H1 (cell line): ENCODE measurements around the gene ARHGAP26. TPM values are rescaled to one million over a fixed set of nuclear protein-coding genes. Genes with fewer than 3 reads are reported as not detected.

Source experiments
- CHD1 ChIP-seq: IDR thresholded peaks from 2 replicates; pipeline ENCODE4 v1.6.1; 2012; ENCODE audit warnings: low read depth, low read length, improper control_type of control experiment
- FOSL1 ChIP-seq: IDR thresholded peaks from 2 replicates; pipeline ENCODE4 v1.6.1; 2011; ENCODE audit warnings: mild to moderate bottlenecking, low read depth, low read length, moderate library complexity; ENCODE audit not compliant: insufficient read depth
- GTF2F1 ChIP-seq: IDR thresholded peaks from 2 replicates; pipeline ENCODE4 v1.6.1; 2012; ENCODE audit warnings: low read depth, low read length, improper control_type of control experiment, borderline replicate concordance
- HDAC2 ChIP-seq, 2 experiments: fragments of 300-600 bp in 1 of 2; sonication (generic) in 1 of 2; IDR thresholded peaks; 2 replicates each; pipeline ENCODE4 v1.6.1; 2011 to 2012; ENCODE audit warnings: low read depth in 2 of 2, low read length in 2 of 2, mild to moderate bottlenecking in 2 of 2, moderate library complexity in 2 of 2, borderline replicate concordance in 1 of 2, inconsistent platforms in 1 of 2
- JUND ChIP-seq: IDR thresholded peaks from 2 replicates; pipeline ENCODE4 v1.6.1; 2011; ENCODE audit warnings: mild to moderate bottlenecking, improper control_type of control experiment, low read length
- SRF ChIP-seq: IDR thresholded peaks from 2 replicates; pipeline ENCODE4 v1.6.1; 2011; ENCODE audit warnings: mild to moderate bottlenecking, low read depth, low read length, moderate library complexity
- polyA plus RNA-seq, 7 experiments: library from polyadenylated mRNA; depleted of rRNA in 3 of 7; stranded (reverse) in 5 of 7; unstranded in 2 of 7; fragments of >200 nt in 5 of 7; fragments of 200-250 nt in 2 of 7; gene quantifications; 1 replicate in 5 of 7; 2 replicates in 1 of 7; 4 replicates in 1 of 7; pipeline versions ENCODE4 v1.2.1 to v1.2.3, GENCODE V29; 2011 to 2013; ENCODE audit warnings: missing spikeins in 2 of 7, mixed read lengths in 2 of 7
- total RNA-seq: library from RNA; stranded (reverse); fragmentation: NEBNext Ultra II Directional; extraction: Animal tissue kit (Norgen Biotek cat#: 25700); gene quantifications from 2 replicates; pipeline ENCODE4 v1.2.1, GENCODE V29; 2021

ARHGAP26 gene
- total and polyA plus RNA-seq, 2 of the 8 experiments (the other 6 are each of a cell fraction or from before 2014, with no cell fraction given): 7.1 to 24.8 TPM

DNA sequence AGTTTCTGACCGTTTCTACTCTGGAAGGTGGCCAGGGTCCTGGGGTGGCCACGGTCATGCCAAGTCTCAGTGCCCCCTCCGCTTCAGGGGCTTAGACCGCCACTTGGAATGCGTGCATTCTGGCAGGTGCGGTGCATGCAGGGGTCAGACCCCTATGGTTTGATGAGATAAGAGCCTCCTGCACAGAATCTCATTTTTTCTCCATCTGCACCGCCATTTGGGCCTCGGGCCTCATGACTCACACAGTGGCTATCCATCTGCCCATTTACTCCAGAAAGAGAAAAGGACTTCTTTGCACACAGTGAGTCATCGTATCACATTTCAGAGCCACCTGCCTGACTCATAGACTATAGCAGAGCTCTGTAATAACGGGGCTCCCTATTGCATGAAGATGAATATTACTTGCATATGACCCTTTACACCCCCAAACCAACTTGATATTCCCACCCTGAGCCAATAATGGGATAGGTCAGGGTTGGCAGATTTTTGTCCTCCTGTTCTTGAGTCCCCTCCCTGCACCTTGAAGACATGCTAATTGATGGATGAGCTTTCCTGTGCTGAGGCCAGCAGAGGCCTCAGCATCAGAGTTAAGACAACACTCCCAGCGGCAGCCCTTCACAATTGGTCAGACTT lies 475.9 kb downstream of the ARHGAP26 start (continued):
- TF ChIP-seq FOSL1: no peak
- no peak for TF ChIP-seq CHD1
- TF ChIP-seq GTF2F1: no peak
- no peak for TF ChIP-seq JUND
- no peak for TF ChIP-seq HDAC2 (IDR thresholded peaks at IDR 0.05; ENCODE audit: borderline replicate concordance in 1 of 2, low read depth in 2 of 2, low read length in 2 of 2)
- no peak for TF ChIP-seq SRF
